Measurements from ENCODE around the gene CBY1.
"Not testable (repeated sequence)": the region's sequence is repeated elsewhere in the genome, so short reads cannot be mapped to it uniquely, and the experiment has no call there.

The CBY1 gene

DNA sequence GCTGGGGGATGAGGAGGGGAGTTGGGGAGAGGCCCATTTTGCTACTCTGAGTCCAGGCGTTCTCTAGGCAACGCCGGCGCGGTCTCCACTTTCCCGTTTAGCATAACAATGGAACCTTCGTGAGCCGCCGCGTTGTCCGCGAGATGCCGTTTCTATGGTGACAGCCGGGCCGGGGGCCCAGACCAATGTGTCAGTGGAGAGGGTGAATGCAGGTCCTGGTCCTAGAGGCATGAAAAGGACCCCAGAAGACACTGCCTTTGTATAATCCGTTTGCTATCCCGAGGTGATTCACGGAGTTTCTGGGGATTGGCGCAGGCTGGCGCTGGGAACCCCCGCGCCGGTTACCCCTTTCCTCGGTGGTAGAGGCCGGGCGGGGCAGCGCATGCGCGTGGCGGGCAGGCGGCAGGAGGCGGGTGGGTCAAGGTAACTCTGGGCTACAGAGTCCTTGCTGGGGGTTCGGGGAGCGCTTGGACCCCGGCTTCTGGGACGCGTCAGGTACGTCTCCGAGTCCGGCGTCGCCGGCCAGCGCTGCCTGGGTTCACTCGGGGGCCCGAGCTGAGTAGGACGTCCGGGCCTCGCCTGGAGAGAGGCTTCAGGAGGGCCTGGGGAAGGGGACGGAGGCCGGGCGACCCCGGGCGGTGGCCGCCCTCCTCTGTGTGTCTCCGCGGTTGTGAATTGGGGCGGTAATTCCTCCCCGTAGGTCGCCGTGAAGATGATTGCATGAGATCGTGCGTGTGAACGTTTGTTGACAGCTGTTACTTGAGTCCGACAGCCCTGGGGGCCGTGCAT, at the start of gene CBY1, which contains the start of gene FAM227A:
TSS of gene CBY1 (plus strand) at position 383 of the 789 bp plus-strand sequence. CDS start 11,417 bp downstream, outside the sequence.
TSS of gene FAM227A (minus strand) at position 137 of the 789 bp plus-strand sequence. CDS start 6,224 bp downstream, outside the sequence.
- in situ Hi-C loops (cut with MboI; ENCODE audit: low sequenced_read_pairs), result no loop called here

DNA sequence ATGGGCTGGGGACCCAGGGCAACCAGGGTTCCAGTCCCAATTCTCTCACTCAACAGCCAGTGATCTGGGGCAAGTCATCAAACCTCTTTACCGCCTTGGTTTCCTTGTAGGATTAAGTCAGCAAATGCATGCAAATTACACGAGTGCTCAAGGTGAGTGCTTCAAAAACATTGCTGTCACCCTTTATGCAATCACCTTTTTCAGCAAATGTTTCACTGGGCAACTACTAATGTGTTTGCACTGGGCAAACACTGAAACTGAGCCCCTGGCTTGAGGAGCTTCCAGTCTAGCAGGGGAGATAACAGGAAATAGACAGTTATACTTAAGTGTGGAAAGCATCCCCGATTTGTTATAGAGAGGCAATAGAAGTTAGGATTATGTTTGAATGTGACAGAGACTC, 48.8 kb upstream of the CBY1 start:
- in situ Hi-C loops (cut with MboI; ENCODE audit: low sequenced_read_pairs), result no loop called here

GRCh38 chr22:38608992-38609750, 47.3 kb upstream of the CBY1 start:
- in situ Hi-C loops (cut with MboI; ENCODE audit: low sequenced_read_pairs), result no loop called here

- in situ Hi-C loops (cut with MboI; ENCODE audit: low sequenced_read_pairs), result no loop called here
Observed at GRCh38 chr22:38610234-38610633, 46.2 kb upstream of the CBY1 start.

GRCh38 chr22:38611559-38611958, 44.9 kb upstream of the CBY1 start:
- in situ Hi-C loops (cut with MboI; ENCODE audit: low sequenced_read_pairs), result no loop called here

GRCh38 chr22:38612217-38613006, 44.0 kb upstream of the CBY1 start:
- in situ Hi-C loops (cut with MboI; ENCODE audit: low sequenced_read_pairs), result no loop called here

DNA sequence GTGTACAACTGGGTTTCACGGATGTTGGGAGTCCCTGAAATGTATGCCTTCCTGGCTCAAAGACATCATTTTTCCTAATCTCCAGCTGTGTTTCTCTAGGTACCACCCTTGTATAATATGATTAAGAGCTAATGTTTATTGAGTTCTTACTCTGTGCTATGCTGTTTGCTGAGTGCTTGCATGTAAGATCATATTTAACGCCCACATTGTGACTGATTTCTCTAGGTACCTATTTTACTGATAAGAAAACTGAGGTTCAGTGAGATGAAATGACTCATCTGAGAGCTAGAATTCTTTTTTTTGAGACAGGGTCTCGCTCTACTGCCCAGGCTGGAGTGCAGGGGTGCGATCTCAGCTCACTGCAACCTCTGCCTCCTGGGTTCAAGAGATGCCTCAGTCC, 42.9 kb upstream of the CBY1 start:
- in situ Hi-C loops (cut with MboI; ENCODE audit: low sequenced_read_pairs), result no loop called here

GRCh38 chr22:38614332-38615063, 41.9 kb upstream of the CBY1 start:
- in situ Hi-C loops (cut with MboI; ENCODE audit: low sequenced_read_pairs), result no loop called here

DNA sequence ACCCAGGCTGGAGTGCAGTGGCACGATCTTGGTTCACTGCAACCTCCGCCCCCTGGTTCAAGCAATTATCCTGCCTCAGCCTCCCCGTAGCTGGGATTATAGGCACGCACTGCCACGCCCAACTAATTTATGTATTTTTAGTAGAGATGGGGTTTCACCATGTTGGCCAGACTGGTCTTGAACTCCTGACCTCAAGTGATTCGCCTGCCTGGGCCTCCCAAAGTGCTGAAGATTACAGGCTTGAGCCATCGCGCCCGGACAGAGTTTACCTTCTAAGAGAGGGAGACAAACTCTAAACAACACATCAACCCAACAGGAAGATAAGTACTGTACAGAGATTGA, 41.4 kb upstream of the CBY1 start:
- in situ Hi-C loops (cut with MboI; ENCODE audit: low sequenced_read_pairs), result not testable (repeated sequence)

DNA sequence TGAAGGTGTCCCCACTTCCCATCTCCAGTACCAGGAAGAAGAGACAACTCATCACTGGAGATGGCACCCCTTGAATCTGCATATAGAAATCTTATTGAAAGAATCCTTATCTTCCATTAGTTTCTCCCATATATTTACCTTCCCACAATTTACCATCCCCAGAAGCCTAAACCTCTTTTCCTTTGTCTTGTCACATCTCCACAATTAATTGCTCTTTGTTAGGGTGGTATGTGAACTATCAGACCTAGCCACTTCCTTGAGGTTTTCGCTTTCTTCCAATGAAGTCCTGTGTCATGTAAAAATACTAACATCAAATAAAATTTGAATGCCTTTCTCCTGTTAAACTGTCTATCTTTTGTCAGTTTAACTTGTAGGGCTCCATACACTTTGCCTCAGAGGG, 38.2 kb upstream of the CBY1 start:
- in situ Hi-C loops (cut with MboI; ENCODE audit: low sequenced_read_pairs), result no loop called here

DNA sequence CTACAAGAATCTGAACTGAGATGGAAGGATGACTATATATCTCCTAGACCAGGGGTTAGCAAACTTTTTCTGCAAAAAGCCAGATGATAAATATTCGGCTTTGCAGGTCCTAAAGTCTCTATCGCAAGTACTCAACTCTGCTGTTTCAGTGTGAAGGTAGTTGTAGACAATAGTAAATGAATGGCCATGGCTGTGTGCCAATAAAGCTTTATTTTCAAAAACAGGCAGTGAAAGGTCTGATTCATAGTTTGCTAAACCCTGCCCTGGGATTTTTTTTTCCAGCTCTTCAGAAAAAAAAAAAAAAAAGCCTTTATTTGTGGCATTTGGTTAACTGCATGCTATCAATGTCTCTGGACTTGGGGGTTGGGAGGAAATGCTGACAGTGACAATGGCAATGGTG, 37.8 kb upstream of the CBY1 start:
- in situ Hi-C loops (cut with MboI; ENCODE audit: low sequenced_read_pairs), result no loop called here

DNA sequence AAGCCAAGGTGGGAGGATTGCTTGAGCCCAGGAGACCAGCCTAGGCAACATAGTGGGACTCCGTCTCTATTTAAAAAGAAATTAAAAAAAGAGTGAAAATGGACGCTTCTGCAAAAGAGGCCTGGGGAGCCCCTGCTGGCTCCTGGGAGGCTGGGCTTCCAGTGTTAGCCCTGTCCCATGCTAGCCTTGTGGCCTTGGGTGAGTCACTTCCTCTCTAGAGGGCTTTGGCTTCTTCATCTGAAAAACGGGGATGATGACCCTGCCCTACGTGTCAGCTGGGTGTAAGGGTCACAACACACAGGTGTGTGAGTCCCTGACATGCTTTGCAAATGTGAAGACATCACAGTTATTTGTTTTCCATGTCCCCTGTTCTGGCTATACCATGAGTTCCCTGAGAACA, 33.1 kb upstream of the CBY1 start:
- in situ Hi-C loops (cut with MboI; ENCODE audit: low sequenced_read_pairs), result no loop called here

DNA sequence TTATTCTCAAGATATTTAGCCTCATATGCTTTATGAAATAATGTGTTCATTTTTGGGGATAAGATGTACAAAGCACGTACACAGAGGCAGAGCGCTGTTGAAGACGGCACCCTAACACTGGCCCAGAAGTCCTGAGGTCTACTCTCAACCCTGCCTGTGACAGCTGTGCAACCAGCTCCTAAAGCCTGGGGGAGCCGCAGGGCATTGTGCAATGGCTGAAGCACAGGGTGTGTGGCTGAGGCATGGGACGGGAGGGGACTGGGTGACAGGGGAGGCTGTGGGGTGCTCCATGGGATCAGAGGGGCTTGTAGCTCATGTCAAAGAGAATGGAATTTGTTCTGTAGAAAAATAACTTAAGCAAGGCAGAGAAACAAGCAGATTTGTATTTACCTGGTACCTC, 28.0 kb upstream of the CBY1 start:
- in situ Hi-C loops (cut with MboI; ENCODE audit: low sequenced_read_pairs), result no loop called here

DNA sequence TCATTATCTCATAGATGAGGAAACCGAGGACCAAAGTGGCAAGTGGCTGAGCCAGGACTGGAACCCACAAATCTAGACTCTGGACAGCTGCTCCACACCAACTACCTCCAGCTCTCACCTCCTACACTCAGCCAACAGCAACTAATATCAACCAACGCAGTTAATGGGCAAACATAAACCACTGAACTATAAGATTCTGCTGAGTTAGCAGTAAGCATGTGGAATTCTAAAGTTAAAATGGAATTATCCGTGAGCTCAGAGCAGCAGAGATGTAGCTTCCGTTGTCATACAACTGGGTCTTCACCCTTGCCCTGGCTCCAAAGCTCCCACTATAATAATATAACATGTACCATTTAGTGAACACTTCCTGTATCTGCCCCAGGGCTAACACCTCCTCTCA, 27.3 kb upstream of the CBY1 start:
- in situ Hi-C loops (cut with MboI; ENCODE audit: low sequenced_read_pairs), result no loop called here

DNA sequence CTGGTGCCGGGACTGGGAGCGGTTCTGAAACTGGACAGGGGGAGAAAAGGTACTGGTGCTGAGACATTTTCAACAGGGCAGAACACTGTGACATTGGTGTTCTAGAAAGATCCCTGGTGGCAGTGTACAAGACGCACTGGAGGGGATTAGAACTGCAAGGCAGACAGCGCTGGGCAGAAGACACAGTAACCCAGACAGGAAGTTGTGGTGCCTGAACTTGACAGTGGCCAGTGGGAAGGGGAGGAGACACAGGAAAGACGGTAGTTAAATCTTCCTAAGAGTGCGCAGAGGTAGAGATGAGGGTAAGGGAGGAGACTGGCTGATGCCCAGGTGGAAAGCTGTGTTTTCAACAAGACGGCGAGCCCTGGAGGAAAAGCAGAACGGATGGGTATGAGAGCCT, 24.7 kb upstream of the CBY1 start:
- in situ Hi-C loops (cut with MboI; ENCODE audit: low sequenced_read_pairs), result no loop called here

GRCh38 chr22:38632528-38632927, 23.9 kb upstream of the CBY1 start:
- in situ Hi-C loops (cut with MboI; ENCODE audit: low sequenced_read_pairs), result no loop called here

DNA sequence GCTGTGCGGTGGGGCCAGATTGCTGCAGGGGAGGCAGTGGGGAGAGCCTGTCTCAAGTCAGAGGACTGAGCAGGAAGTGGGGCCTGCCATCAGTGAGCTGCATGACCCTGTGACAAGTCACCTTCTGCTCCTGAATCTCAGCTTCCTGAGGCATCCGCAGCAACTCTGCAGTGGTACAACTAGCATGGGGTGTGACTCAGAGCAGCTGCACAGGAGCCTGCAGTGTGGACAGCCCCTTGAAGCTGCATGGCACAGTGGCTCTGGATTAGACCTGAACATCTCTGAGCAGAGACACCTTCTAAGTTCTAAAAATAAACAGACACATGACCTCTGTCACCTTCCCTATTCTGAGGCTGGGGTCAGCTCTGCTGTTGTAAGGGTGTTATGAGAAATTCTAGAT, 18.2 kb upstream of the CBY1 start:
- in situ Hi-C loops (cut with MboI; ENCODE audit: low sequenced_read_pairs), result no loop called here

- in situ Hi-C loops (cut with MboI; ENCODE audit: low sequenced_read_pairs), result no loop called here
Observed at GRCh38 chr22:38638728-38639127, 17.7 kb upstream of the CBY1 start.

GRCh38 chr22:38641476-38642040, 14.9 kb upstream of the CBY1 start:
- in situ Hi-C loops (cut with MboI; ENCODE audit: low sequenced_read_pairs), result no loop called here

DNA sequence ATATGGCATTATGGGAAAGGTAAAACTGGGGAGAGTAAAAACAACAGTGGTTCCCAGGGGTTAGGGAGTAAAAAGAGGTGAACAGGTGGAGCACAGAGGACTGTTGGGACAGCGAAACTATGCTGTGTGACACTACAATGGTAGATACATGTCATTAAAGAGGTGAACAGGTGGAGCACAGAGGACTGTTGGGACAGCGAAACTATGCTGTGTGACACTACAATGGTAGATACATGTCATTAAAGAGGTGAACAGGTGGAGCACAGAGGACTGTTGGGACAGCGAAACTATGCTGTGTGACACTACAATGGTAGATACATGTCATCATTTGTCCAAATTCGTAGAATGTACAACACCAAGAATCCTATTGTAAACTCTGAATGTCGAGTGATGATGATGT, 12.2 kb upstream of the CBY1 start:
- in situ Hi-C loops (cut with MboI; ENCODE audit: low sequenced_read_pairs), result not testable (repeated sequence)

DNA sequence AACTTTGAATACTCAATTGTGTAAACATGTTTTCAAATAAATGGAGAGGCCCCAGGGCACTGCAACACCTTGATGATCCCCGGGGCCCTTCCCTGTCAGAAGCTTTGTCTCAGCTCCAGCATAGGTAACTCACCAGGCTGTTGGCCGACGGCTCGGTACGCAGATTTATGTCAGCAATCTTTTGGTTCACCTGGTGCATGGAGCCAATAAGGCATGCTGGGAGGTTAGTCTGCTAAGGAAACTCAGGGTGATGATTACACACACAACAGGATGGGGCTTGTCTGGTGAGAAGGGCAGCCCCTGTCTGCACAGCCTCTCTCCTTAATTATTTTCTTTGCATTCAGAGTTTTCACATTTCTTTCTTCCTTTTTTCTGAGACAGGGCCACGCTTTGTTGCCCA, 11.0 kb upstream of the CBY1 start:
- in situ Hi-C loops (cut with MboI; ENCODE audit: low sequenced_read_pairs), result no loop called here

Measured in HL-60/S4 treated with retinoic acid at 250 ng/mL for 4 days and 3 days (cell line).